Nephron progenitor cell (in vitro differentiated cells): ENCODE results near the gene MAFG.

Experiments
- DNase-seq: peaks from one replicate; pipeline ENCODE4 v3.0.0; 2021
- H3K27ac Mint-ChIP-seq: 2 replicates; pipeline ENCODE4 v1.8.0; 2021; ENCODE audit warnings: mild to moderate bottlenecking, moderate library complexity, mixed read lengths
- H3K27me3 Mint-ChIP-seq: 2 replicates; pipeline ENCODE4 v1.8.0; 2021; ENCODE audit warnings: mild to moderate bottlenecking, low read depth, mixed read lengths; ENCODE audit not compliant: poor library complexity
- H3K36me3 Mint-ChIP-seq: 2 replicates; pipeline ENCODE4 v1.8.0; 2021; ENCODE audit warnings: low read depth, mixed read lengths
- H3K4me1 Mint-ChIP-seq: 2 replicates; pipeline ENCODE4 v1.8.0; 2021; ENCODE audit warnings: mixed read lengths
- H3K4me3 Mint-ChIP-seq: 2 replicates; pipeline ENCODE4 v1.8.0; 2021; ENCODE audit warnings: mild to moderate bottlenecking, moderate library complexity, mixed read lengths
- H3K9me3 Mint-ChIP-seq: 2 replicates; pipeline ENCODE4 v1.8.0; 2021; ENCODE audit warnings: mild to moderate bottlenecking, moderate library complexity, mixed read lengths
- CTCF ChIP-seq: fragments of 200-600 bp; sonication (generic); IDR thresholded peaks from 2 replicates; pipeline ENCODE4 v1.5.0; 2021; ENCODE audit warnings: antibody characterized with exemption

MAFG gene

GRCh38 chr17:81888105-81888987, 39.2 kb downstream of the MAFG start:
- Mint-ChIP-seq H3K36me3 (peaks cover 48% of the 10 kb centered on the region), H3K27me3 (no peaks in the 10 kb centered on the region), H3K27ac (no peak overlapping the region), H3K9me3 (no peaks in the 10 kb centered on the region), H3K4me1 (peaks cover 21% of the 10 kb centered on the region), H3K4me3 (peak overlapping the region; percentile 87)
- no peak for DNase-seq
- no peak for TF ChIP-seq CTCF

GRCh38 chr17:81885869-81886548, 41.5 kb downstream of the MAFG start:
- Mint-ChIP-seq H3K27me3 (no peaks in the 10 kb centered on the region), H3K36me3 (peaks cover 64% of the 10 kb centered on the region), H3K27ac (peak overlapping the region; percentile 42), H3K4me3 (no peak overlapping the region), H3K4me1 (peaks cover 21% of the 10 kb centered on the region), H3K9me3 (no peaks in the 10 kb centered on the region)
- DNase-seq = no peak
- TF ChIP-seq CTCF = no peak

- Mint-ChIP-seq H3K36me3 (peaks cover 67% of the 10 kb centered on the region), H3K27ac (peak overlapping the region; percentile 42), H3K9me3 (no peaks in the 10 kb centered on the region), H3K4me1 (peaks cover 19% of the 10 kb centered on the region), H3K27me3 (no peaks in the 10 kb centered on the region), H3K4me3 (no peak overlapping the region)
- TF ChIP-seq CTCF = no peak
- no peak for DNase-seq
Measured at GRCh38 chr17:81885454-81885853, 42.1 kb downstream of the MAFG start.

GRCh38 chr17:81884968-81885367, 42.6 kb downstream of the MAFG start:
- Mint-ChIP-seq H3K27ac (peak overlapping the region; percentile 68), H3K4me1 (peaks cover 14% of the 10 kb centered on the region), H3K36me3 (peaks cover 71% of the 10 kb centered on the region), H3K9me3 (no peaks in the 10 kb centered on the region), H3K4me3 (no peak overlapping the region), H3K27me3 (no peaks in the 10 kb centered on the region)
- no peak for TF ChIP-seq CTCF
- no peak for DNase-seq

- no peaks in the 10 kb centered on the region for H3K27me3 Mint-ChIP-seq
- H3K36me3 Mint-ChIP-seq = peaks cover 74% of the 10 kb centered on the region
- peak overlapping the region; percentile 68 for H3K27ac Mint-ChIP-seq
- H3K4me1 Mint-ChIP-seq = peaks cover 10% of the 10 kb centered on the region
- no peak for DNase-seq
- no peaks in the 10 kb centered on the region for H3K9me3 Mint-ChIP-seq
- no peak for TF ChIP-seq CTCF
- no peak overlapping the region for H3K4me3 Mint-ChIP-seq
Measured at GRCh38 chr17:81884520-81884919, 43.0 kb downstream of the MAFG start.
